Keratinocyte (primary cell): ENCODE measurements around the gene CDC34. TPM values are rescaled to one million over a fixed set of nuclear protein-coding genes. Genes with fewer than 3 reads are reported as not detected.

Experiments used
- DNase-seq: peaks from one replicate; pipeline ENCODE4 v3.0.0-alpha.2; 2011; ENCODE audit warnings: low read depth, missing footprints, low spot score
- FAIRE-seq: peaks from 2 replicates; lab custom pipeline; 2011; peaks lifted over from hg19 to GRCh38; lab: Jason Lieb, UNC
- H2AFZ ChIP-seq: 2 replicates; pipeline ENCODE4 v1.6.0; 2012; ENCODE audit warnings: low read length, control low read depth, inconsistent platforms; ENCODE audit not compliant: control insufficient read depth
- H3K27ac ChIP-seq: 2 replicates; pipeline ENCODE4 v1.5.1; 2011; ENCODE audit warnings: low read length; ENCODE audit not compliant: control insufficient read depth, insufficient read depth
- H3K27me3 ChIP-seq: 3 replicates; pipeline ENCODE4 v1.6.0; 2011; ENCODE audit warnings: low read length; ENCODE audit not compliant: control insufficient read depth, insufficient read depth; ENCODE audit errors: extremely low read depth
- H3K36me3 ChIP-seq, 2 experiments: 2 replicates in 1 of 2; 3 replicates in 1 of 2; pipeline ENCODE4 v1.5.1; 2011; ENCODE audit warnings: low read length in 2 of 2, mild to moderate bottlenecking in 1 of 2; ENCODE audit not compliant: control insufficient read depth in 2 of 2, insufficient read depth in 2 of 2; ENCODE audit errors: extremely low read depth in 1 of 2
- H3K4me1 ChIP-seq: 3 replicates; pipeline ENCODE4 v1.5.1; 2011; ENCODE audit warnings: low read length; ENCODE audit not compliant: control insufficient read depth, insufficient read depth; ENCODE audit errors: extremely low read depth
- H3K4me2 ChIP-seq: 3 replicates; pipeline ENCODE4 v1.6.0; 2011; ENCODE audit warnings: low read depth, low read length; ENCODE audit not compliant: control insufficient read depth, insufficient read depth; ENCODE audit errors: extremely low read depth
- H3K4me3 ChIP-seq, 3 experiments: fragments of 200-600 bp in 1 of 3; sonication (generic) in 1 of 3; 2 replicates in 2 of 3; 3 replicates in 1 of 3; pipeline ENCODE4 v1.5.1; 2011 to 2016; ENCODE audit warnings: low read length in 3 of 3, mild to moderate bottlenecking in 3 of 3, control low read depth in 2 of 3, inconsistent platforms in 1 of 3, low read depth in 1 of 3, mixed read lengths in 1 of 3, mixed run types in 1 of 3, moderate library complexity in 1 of 3; ENCODE audit not compliant: control insufficient read depth in 2 of 3, insufficient read depth in 2 of 3; ENCODE audit errors: extremely low read depth in 1 of 3
- H3K79me2 ChIP-seq: 2 replicates; pipeline ENCODE4 v1.6.0; 2012; ENCODE audit warnings: low read length; ENCODE audit not compliant: control insufficient read depth, insufficient read depth
- H3K9ac ChIP-seq: 3 replicates; pipeline ENCODE4 v1.6.0; 2011; ENCODE audit warnings: low read length; ENCODE audit not compliant: control insufficient read depth, insufficient read depth; ENCODE audit errors: extremely low read depth
- H3K9me1 ChIP-seq: 3 replicates; pipeline ENCODE4 v1.6.0; 2011; ENCODE audit warnings: low read length; ENCODE audit not compliant: control insufficient read depth, insufficient read depth; ENCODE audit errors: extremely low read depth
- H3K9me3 ChIP-seq: 2 replicates; pipeline ENCODE4 v1.5.1; 2012; ENCODE audit warnings: low read depth, low read length; ENCODE audit not compliant: control insufficient read depth
- H4K20me1 ChIP-seq: 3 replicates; pipeline ENCODE4 v1.6.0; 2011; ENCODE audit warnings: low read length; ENCODE audit not compliant: control insufficient read depth, insufficient read depth; ENCODE audit errors: extremely low read depth
- EZH2 ChIP-seq: IDR thresholded peaks from one replicate; pipeline ENCODE4 v1.6.1; 2012; ENCODE audit warnings: inconsistent platforms, mild to moderate bottlenecking, low read length, moderate library complexity
- dilution Hi-C: fragments of 300-500 bp; cut with MboI; formaldehyde crosslinking; loops from one replicate; pipeline ENCODE4 v1.7.0; 2020; ENCODE audit warnings: low sequenced_read_pairs; ENCODE audit not compliant: extremely low pct_ligation_motif_present
- polyA plus RNA-seq, 5 experiments: library from polyadenylated mRNA; depleted of rRNA in 3 of 5; stranded (reverse) in 3 of 5; stranded (forward) in 1 of 5; unstranded in 1 of 5; fragments of >200 nt; gene quantifications; 1 replicate in 1 of 5; 2 replicates in 3 of 5; 3 replicates in 1 of 5; pipeline versions ENCODE4 v1.2.1 to v1.2.3, GENCODE V29; 2011 to 2012; ENCODE audit warnings: missing spikeins in 2 of 5, low read depth in 1 of 5, low replicate concordance in 1 of 5
- TF ChIP-seq, protein P1 (sequence below), 3 experiments: IDR thresholded peaks in 1 of 3; conservative IDR thresholded peaks in 1 of 3; optimal IDR thresholded peaks in 1 of 3; 2 replicates in 2 of 3; 3 replicates in 1 of 3; pipeline versions ENCODE3 to v1.5.1; 2011; ENCODE audit warnings: low read length in 3 of 3, mild to moderate bottlenecking in 3 of 3, moderate library complexity in 2 of 3, control low read depth in 1 of 3, inconsistent platforms in 1 of 3; ENCODE audit not compliant: insufficient read depth in 2 of 3; ENCODE audit errors: extremely low read depth in 1 of 3

The CDC34 gene
- polyA plus RNA-seq, 1 donor (not counting 4 experiments of a cell fraction or from before 2014, with no cell fraction given): 47.5 TPM

DNA sequence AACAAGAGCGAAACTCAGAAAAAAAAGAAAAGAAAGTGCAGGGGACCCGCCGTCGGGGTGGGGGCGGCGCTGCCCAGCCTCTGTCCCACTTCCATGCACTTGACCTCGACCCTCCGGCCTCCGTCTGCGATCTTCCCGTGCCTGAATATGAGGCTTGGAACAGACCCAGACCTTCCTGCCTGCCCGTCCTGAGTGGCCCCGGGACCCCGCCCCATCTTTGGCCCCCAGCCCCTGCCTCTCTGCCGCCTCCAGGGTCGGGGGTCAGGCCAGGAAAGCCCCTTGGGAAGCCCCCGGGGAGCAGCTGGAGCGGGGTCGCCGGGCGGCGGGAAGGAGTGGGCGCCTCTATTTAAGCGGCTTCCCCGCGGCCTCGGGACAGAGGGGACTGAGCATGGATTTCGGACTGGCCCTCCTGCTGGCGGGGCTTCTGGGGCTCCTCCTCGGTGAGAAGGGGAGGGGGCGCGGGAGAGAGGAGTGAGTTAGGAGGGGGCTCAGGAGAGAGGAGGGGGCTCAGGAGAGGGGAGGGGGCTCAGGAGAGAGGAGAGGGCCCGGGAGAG lies 35.4 kb upstream of the CDC34 start, which contains the start of gene MADCAM1:
Gene MADCAM1 (plus strand): TSS at position 375 of the 554 bp plus-strand sequence. CDS start 14 bp downstream, at position 389.
- Histone ChIP-seq H3K9me3 (no peaks in the 10 kb centered on the region), H3K79me2 (no peaks in the 10 kb centered on the region), H4K20me1 (no peaks in the 10 kb centered on the region), H3K36me3 (no peaks in the 10 kb centered on the region), H3K27ac (no peak within 1 kb of the TSS), H3K4me3 (no peak within 1 kb of the TSS), H3K9me1 (no peaks in the 10 kb centered on the region), H3K4me2 (no peak within 1 kb of the TSS), H3K9ac (no peak within 1 kb of the TSS), H2AFZ (no peak within 1 kb of the TSS), H3K4me1 (no peaks in the 10 kb centered on the region), H3K27me3 (peaks cover 25% of the 10 kb centered on the region)
- DNase-seq: no peak
- TF ChIP-seq, protein P1, sequence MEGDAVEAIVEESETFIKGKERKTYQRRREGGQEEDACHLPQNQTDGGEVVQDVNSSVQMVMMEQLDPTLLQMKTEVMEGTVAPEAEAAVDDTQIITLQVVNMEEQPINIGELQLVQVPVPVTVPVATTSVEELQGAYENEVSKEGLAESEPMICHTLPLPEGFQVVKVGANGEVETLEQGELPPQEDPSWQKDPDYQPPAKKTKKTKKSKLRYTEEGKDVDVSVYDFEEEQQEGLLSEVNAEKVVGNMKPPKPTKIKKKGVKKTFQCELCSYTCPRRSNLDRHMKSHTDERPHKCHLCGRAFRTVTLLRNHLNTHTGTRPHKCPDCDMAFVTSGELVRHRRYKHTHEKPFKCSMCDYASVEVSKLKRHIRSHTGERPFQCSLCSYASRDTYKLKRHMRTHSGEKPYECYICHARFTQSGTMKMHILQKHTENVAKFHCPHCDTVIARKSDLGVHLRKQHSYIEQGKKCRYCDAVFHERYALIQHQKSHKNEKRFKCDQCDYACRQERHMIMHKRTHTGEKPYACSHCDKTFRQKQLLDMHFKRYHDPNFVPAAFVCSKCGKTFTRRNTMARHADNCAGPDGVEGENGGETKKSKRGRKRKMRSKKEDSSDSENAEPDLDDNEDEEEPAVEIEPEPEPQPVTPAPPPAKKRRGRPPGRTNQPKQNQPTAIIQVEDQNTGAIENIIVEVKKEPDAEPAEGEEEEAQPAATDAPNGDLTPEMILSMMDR (optimal IDR thresholded peaks at IDR 0.05 in 1 of 3, IDR thresholded peaks at IDR 0.05 in 1 of 3, conservative IDR thresholded peaks at IDR 0.05 in 1 of 3; ENCODE audit: extremely low read depth in 1 of 3, insufficient read depth in 2 of 3, low read length in 3 of 3): no peak
- no peak for TF ChIP-seq EZH2
- no peak for FAIRE-seq
- dilution Hi-C loops: no loop called here

GRCh38 chr19:496986-497385 lies 34.6 kb upstream of the CDC34 start:
- Histone ChIP-seq H2AFZ (no peak overlapping the region), H3K4me1 (no peaks in the 10 kb centered on the region), H4K20me1 (no peaks in the 10 kb centered on the region), H3K9me3 (no peaks in the 10 kb centered on the region), H3K4me2 (no peak overlapping the region), H3K9ac (no peak overlapping the region), H3K27me3 (peaks cover 25% of the 10 kb centered on the region), H3K27ac (no peak overlapping the region), H3K4me3 (no peak overlapping the region), H3K79me2 (no peaks in the 10 kb centered on the region), H3K36me3 (no peaks in the 10 kb centered on the region), H3K9me1 (no peaks in the 10 kb centered on the region)
- dilution Hi-C loops: no loop called here
- DNase-seq: no peak
- TF ChIP-seq, protein P1 (optimal IDR thresholded peaks at IDR 0.05 in 1 of 3, IDR thresholded peaks at IDR 0.05 in 1 of 3, conservative IDR thresholded peaks at IDR 0.05 in 1 of 3; ENCODE audit: extremely low read depth in 1 of 3, insufficient read depth in 2 of 3, low read length in 3 of 3): no peak
- TF ChIP-seq EZH2: no peak
- FAIRE-seq: no peak
